Dermis microvascular lymphatic vessel endothelial cell (primary cell): ENCODE data around the gene YWHAG. TPM values are rescaled to one million over a fixed set of nuclear protein-coding genes. Genes with fewer than 3 reads are reported as not detected.

ENCODE experiments used
- total RNA-seq: library from RNA; depleted of rRNA; stranded (reverse); fragments of >200 nt; gene quantifications from 2 replicates; pipeline ENCODE4 v1.2.1, GENCODE V29; 2014

The YWHAG gene
- total RNA-seq, 1 donor from 2014 or later = 84.6 TPM

Other genes with a start within 250 kb of the YWHAG start
- gene SRRM3, start 157.1 kb downstream of the YWHAG start, total RNA-seq = 1.3 and 3.3 TPM in 2 replicates
- 72.3 and 134 TPM in 2 replicates for gene HSPB1, start 56.3 kb downstream of the YWHAG start, total RNA-seq
- 0.51 and 0.63 TPM in 2 replicates for gene SSC4D, start 50.7 kb upstream of the YWHAG start, total RNA-seq
- 1.7 and 2.5 TPM in 2 replicates for gene ZP3, start 66.0 kb upstream of the YWHAG start, total RNA-seq
- 4.1 and 4.9 TPM in 2 replicates for gene DTX2, start 102.7 kb upstream of the YWHAG start, total RNA-seq
- gene UPK3B, start 151.6 kb upstream of the YWHAG start, total RNA-seq = 0.13 and 0.38 TPM in 2 replicates
- gene SPDYE16, start 184.3 kb upstream of the YWHAG start, total RNA-seq = 0.13 TPM in 1 of 2 replicates, not detected in the other